ENCODE data around the gene DUT. TPM values are rescaled to one million over a fixed set of nuclear protein-coding genes. Genes with fewer than 3 reads are reported as not detected.

DUT gene
- total RNA-seq, 1 experiment from 2014 or later = 130 TPM

DNA sequence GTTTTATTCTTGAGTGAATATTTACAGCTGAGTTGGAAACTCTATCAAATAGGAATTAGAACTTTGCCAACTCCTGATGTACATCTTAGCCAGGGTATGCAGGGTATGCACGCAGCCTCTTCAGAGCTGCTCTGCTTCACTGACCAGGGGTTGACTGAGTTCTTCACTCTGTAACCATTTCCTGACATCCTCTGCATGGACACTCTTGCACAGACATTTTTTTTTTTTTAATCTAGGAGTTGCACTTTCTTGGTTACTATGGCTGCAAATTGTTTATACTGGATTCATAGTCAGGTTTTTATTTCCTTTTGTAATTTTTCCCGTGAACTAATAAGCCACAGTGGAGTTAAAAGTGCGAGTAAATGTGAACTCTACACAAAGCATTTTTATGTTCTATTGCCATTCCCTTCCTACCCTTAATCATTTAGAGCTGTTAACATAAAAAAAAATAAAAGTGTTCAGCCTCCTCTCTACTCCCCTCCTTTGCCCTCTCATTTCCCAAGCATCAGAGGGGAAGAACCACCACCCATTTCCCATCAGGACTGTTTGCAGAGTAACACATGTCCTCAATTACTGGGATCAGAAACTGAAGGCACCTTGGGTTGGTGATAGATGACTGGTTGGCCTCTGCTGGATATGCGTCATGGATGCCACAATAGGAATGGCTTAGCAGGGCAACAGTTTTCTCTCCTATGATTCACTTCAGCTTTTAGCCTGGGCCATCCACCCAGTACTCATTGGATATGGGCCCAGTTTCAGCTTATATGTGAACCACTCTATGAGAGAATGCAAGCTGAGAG, 54.0 kb downstream of the DUT start:
- no peaks in the 10 kb centered on the region for H3K79me2 ChIP-seq (ENCODE audit: insufficient read depth, low read length)
- POLR2A ChIA-PET = no interaction called here
- BruUV-seq (replicated peaks) = no TSS peak

GRCh38 chr15:48388016-48388851, 57.0 kb downstream of the DUT start:
- no peaks in the 10 kb centered on the region for H3K36me3 ChIP-seq (ENCODE audit: control insufficient read depth in 1 of 2, insufficient read depth in 2 of 2, low read length in 2 of 2)
- no peaks in the 10 kb centered on the region for H3K79me2 ChIP-seq (ENCODE audit: insufficient read depth, low read length)
- H4K20me1 ChIP-seq (ENCODE audit: insufficient read depth) = no peaks in the 10 kb centered on the region
- no TSS peak for BruUV-seq (replicated peaks)
- ATAC-seq (peak; percentile 32; the same call in 1 of the 2 replicates), DNase-seq (ENCODE audit: low read depth, low spot score) (no peak)
- RAD21 ChIA-PET (ENCODE audit: low non-redundant PET in 1 of 2, low total read pairs in 2 of 2, uncharacterized antibody in 2 of 2, unreplicated experiment in 2 of 2) = no interaction called here
- CTCF ChIA-PET = no interaction called here
- no peak overlapping the region for H2AFZ ChIP-seq (ENCODE audit: low read depth, low read length, poor library complexity, severe bottlenecking)
- intact Hi-C loops (cut with micrococcal nuclease) = loop anchor here (5.0 kb wide), 1 partner anchor 59 kb away; no protein-coding TSS in a partner anchor
- H3K9ac ChIP-seq (ENCODE audit: low read length) = no peak overlapping the region
- H3K9me3 ChIP-seq (ENCODE audit: control insufficient read depth in 1 of 2, insufficient read depth in 1 of 2, low read depth in 1 of 2, low read length in 2 of 2) = no peaks in the 10 kb centered on the region
- no peak overlapping the region for H3K4me3 ChIP-seq (replicated peaks in 1 of 2; ENCODE audit: low read depth in 1 of 2, low read length in 2 of 2)
- POLR2A ChIA-PET = no interaction called here
- H3K4me2 ChIP-seq (ENCODE audit: low read length) = no peak overlapping the region
- H3K4me1 ChIP-seq (ENCODE audit: control insufficient read depth in 1 of 2, insufficient read depth in 2 of 2, low read length in 2 of 2) = peaks cover 3 to 34% of the 10 kb centered on the region in 2 experiments; a peak in 3 of 4 replicates
- no peak overlapping the region for H3K27ac ChIP-seq (ENCODE audit: low read depth, low read length)
- no peaks in the 10 kb centered on the region for H3K9me2 ChIP-seq (ENCODE audit: insufficient read depth)
- H3K27me3 ChIP-seq (ENCODE audit: insufficient read depth, low read length) = no peaks in the 10 kb centered on the region
- no peak for TF ChIP-seq SP1 (IDR thresholded peaks at IDR 0.05; ENCODE audit: low read depth)
- TF ChIP-seq TCF7L2 (IDR thresholded peaks at IDR 0.05; ENCODE audit: borderline replicate concordance, extremely low read depth, insufficient read depth, insufficient read length) = no peak
- TF ChIP-seq EZH2phosphoT487 (IDR thresholded peaks at IDR 0.05; ENCODE audit: borderline replicate concordance) = no peak
- TF ChIP-seq EZH2 (IDR thresholded peaks at IDR 0.05) = no peak
- no peak for TF ChIP-seq ELF1 (IDR thresholded peaks at IDR 0.05; ENCODE audit: borderline replicate concordance, low read depth)
- TF ChIP-seq RAD21 (IDR thresholded peaks at IDR 0.05; ENCODE audit: low read depth) = no peak
- TF ChIP-seq ZBTB33 (IDR thresholded peaks at IDR 0.05; ENCODE audit: extremely low read depth, insufficient replicate concordance, low read length) = no peak
- no peak for TF ChIP-seq POLR2AphosphoS5 (IDR thresholded peaks at IDR 0.05; ENCODE audit: low read depth, low read length)
- TF ChIP-seq ZNF274 (IDR thresholded peaks at IDR 0.05; ENCODE audit: low read depth, low read length) = no peak

More for the DNA sequence above, 54.0 kb downstream of the DUT start:
- Histone ChIP-seq H3K27ac (ENCODE audit: low read depth, low read length) (no peak overlapping the region), H4K20me1 (ENCODE audit: insufficient read depth) (no peaks in the 10 kb centered on the region), H3K9me3 (ENCODE audit: control insufficient read depth in 1 of 2, insufficient read depth in 1 of 2, low read depth in 1 of 2, low read length in 2 of 2) (no peaks in the 10 kb centered on the region), H3K36me3 (ENCODE audit: control insufficient read depth in 1 of 2, insufficient read depth in 2 of 2, low read length in 2 of 2) (no peaks in the 10 kb centered on the region), H3K9ac (ENCODE audit: low read length) (no peak overlapping the region), H3K27me3 (ENCODE audit: insufficient read depth, low read length) (no peaks in the 10 kb centered on the region), H3K4me2 (ENCODE audit: low read length) (peak overlapping the region; percentile 31), H3K4me3 (replicated peaks in 1 of 2; ENCODE audit: low read depth in 1 of 2, low read length in 2 of 2) (no peak overlapping the region), H3K4me1 (ENCODE audit: control insufficient read depth in 1 of 2, insufficient read depth in 2 of 2, low read length in 2 of 2) (peaks cover 3 to 34% of the 10 kb centered on the region in 2 experiments; a peak in 3 of 4 replicates), H2AFZ (ENCODE audit: low read depth, low read length, poor library complexity, severe bottlenecking) (no peak overlapping the region), H3K9me2 (ENCODE audit: insufficient read depth) (no peaks in the 10 kb centered on the region)
- DNase-seq (ENCODE audit: low read depth, low spot score) = no peak
- ATAC-seq = no peak
- intact Hi-C loops (cut with micrococcal nuclease) = loop anchor here (5.0 kb wide), 1 partner anchor 62 kb away; no protein-coding TSS in a partner anchor
- ChIA-PET CTCF (no interaction called here), RAD21 (ENCODE audit: low non-redundant PET in 1 of 2, low total read pairs in 2 of 2, uncharacterized antibody in 2 of 2, unreplicated experiment in 2 of 2) (no interaction called here)
- no peak for TF ChIP-seq ATF3 (IDR thresholded peaks at IDR 0.05)
- TF ChIP-seq FOSL1 (IDR thresholded peaks at IDR 0.05; ENCODE audit: low read depth) = no peak
- TF ChIP-seq ZFX (IDR thresholded peaks at IDR 0.05) = no peak
- TF ChIP-seq ZNF274 (IDR thresholded peaks at IDR 0.05; ENCODE audit: low read depth, low read length) = no peak
- TF ChIP-seq CBX3 (IDR thresholded peaks at IDR 0.05; ENCODE audit: low read depth) = no peak
- no peak for TF ChIP-seq POLR2AphosphoS5 (IDR thresholded peaks at IDR 0.05; ENCODE audit: low read depth, low read length)
- no peak for TF ChIP-seq EGR1 (IDR thresholded peaks at IDR 0.05; ENCODE audit: low read depth)
